ACC112 (cell line): ENCODE measurements around the gene ZSCAN32.

Source experiments
- H2AFZ ChIP-seq: fragments of 200-600 bp; sonication (generic); one replicate; pipeline ENCODE4 v1.6.0; 2017; ENCODE audit warnings: antibody characterized with exemption, low read length; ENCODE audit not compliant: unreplicated experiment
- H3K27ac ChIP-seq: fragments of 200-600 bp; sonication (generic); 2 replicates; pipeline ENCODE4 v1.5.1; 2014; ENCODE audit warnings: low read depth, mild to moderate bottlenecking, antibody characterized with exemption, low read length, moderate library complexity
- H3K27me3 ChIP-seq: fragments of 200-600 bp; sonication (generic); 2 replicates; pipeline ENCODE4 v1.6.1; 2014; ENCODE audit warnings: mild to moderate bottlenecking, antibody characterized with exemption, low read length, moderate library complexity, mixed read lengths; ENCODE audit not compliant: insufficient read depth
- H3K36me3 ChIP-seq: fragments of 200-600 bp; sonication (generic); 2 replicates; pipeline ENCODE4 v1.6.1; 2016; ENCODE audit warnings: mild to moderate bottlenecking, antibody characterized with exemption, low read length, moderate library complexity, mixed read lengths; ENCODE audit not compliant: insufficient read depth
- H3K4me1 ChIP-seq: fragments of 200-600 bp; sonication (generic); one replicate; pipeline ENCODE4 v1.6.1; 2016; ENCODE audit warnings: low read length, mixed read lengths; ENCODE audit not compliant: insufficient read depth, unreplicated experiment, control insufficient read depth
- H3K4me3 ChIP-seq: fragments of 200-600 bp; sonication (generic); 2 replicates; pipeline ENCODE4 v1.5.1; 2014; ENCODE audit warnings: mild to moderate bottlenecking, low read depth, low read length
- H3K79me2 ChIP-seq: fragments of 200-600 bp; sonication (generic); one replicate; pipeline ENCODE4 v1.6.0; 2016; ENCODE audit warnings: low read length; ENCODE audit not compliant: control insufficient read depth, unreplicated experiment, insufficient read depth

Gene ZSCAN32

DNA sequence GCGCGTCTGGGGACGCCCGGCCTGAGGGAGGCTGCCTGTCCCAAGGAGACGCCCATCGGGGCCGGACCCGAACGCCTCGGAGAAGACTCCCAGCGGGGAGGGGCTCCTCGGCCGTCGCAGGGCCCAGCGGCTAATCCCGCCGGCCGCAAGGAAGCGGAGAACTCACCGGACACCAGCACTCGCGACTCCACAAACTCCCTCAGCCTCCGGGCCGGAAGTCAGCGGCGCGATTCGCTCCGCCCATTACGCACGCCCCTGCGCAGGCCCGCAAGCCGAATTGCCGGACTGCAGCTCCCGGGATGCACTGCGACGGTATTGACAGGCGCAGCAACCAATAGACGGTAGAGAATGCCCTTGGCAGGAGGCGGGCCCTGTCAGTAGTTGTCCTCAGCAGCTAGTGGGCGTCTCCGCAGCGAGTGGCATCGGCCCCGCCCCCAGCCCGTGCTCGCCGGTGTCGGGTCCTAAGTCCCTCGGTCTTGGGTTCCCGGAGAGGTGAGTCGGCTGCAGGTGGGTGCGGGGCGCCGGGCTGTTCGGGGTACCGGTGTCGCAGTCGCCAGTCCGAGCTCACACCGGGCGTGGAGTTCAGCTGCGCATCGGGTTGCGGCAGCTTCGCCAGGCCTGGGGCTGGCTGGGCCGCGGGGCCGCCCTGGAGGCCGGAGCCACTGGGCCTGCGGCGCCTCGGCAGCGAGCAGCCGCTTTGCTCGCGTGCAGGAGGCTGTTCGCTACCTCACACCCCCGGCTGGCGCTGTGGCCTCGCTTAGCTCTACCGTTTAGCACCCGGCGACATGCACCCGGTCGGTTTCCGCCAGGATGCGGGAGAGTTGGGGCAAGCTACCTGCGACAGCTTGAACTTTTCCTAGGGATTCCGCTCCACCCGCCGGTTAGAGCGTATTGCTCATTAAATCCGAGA lies at the start of gene ZSCAN32, which contains the start of gene ZNF174:
ZSCAN32 (minus strand) TSS at position 226 of the 910 bp plus-strand sequence. CDS start 3,447 bp downstream, outside the sequence.
ZNF174 (plus strand) TSS at position 437 of the 910 bp plus-strand sequence. CDS start 790 bp downstream, outside the sequence.
- Histone ChIP-seq H3K27me3 (no peaks in the 10 kb centered on the region), H3K4me1 (peaks cover 2% of the 10 kb centered on the region), H3K4me3 (peak within 1 kb of the TSS; percentile 99), H3K36me3 (peaks cover 60% of the 10 kb centered on the region), H2AFZ (peak within 1 kb of the TSS; percentile 98), H3K27ac (peak within 1 kb of the TSS; percentile 41), H3K79me2 (peaks cover 29% of the 10 kb centered on the region)

- peak overlapping the region; percentile 87 for H3K4me3 ChIP-seq
- H3K36me3 ChIP-seq = peaks cover 21% of the 10 kb centered on the region
- H3K4me1 ChIP-seq = peaks cover 6% of the 10 kb centered on the region
- no peaks in the 10 kb centered on the region for H3K27me3 ChIP-seq
- peak overlapping the region; percentile 84 for H3K27ac ChIP-seq
- peaks cover 36% of the 10 kb centered on the region for H3K79me2 ChIP-seq
- H2AFZ ChIP-seq = peak overlapping the region; percentile 3
Observed at GRCh38 chr16:3444032-3444388, 43.2 kb upstream of the ZSCAN32 start.

DNA sequence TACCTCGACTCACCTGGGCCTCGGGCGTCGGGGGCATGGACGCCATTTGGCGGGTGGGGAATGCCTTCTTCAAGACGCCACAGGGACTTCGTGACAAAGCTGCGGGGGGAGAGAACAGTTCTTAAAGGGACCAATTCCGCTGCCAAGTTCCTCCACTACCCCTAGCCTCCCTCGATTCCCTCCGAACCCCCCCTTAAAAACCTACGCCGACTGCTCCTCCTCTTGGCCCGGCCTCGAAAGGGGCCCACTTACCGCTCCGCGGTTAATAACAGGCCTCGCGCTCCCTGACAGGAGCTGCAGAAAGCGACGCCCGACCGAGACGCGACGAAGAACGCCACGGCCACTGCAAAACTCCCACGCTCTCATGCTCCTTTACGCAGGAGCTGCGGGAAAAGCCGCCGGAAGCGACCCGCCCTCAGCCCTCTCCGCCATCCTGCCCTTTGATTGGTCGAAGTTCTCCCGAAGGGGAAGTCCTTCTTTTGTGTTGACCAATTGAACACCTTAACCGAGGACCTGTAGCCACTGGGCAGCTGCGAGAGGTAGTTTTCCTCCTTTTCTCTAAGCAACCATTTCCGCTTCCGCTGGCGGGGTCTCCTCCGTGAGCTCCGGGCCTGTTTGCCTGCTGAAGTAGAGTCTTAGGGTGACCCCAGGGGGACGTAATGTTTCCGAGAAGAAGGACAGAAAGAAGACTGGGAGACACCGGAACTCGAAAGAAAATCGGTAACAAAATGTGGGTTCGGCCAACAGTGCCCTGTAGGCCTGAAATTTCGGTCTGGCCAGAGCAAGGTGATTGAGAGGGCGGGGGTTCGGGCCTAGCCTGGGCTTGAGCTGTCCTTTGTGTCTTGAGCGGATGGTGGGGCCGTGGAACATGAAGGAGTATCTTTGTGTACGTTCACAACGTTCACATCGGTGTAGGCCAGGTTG lies 42.6 kb upstream of the ZSCAN32 start, which contains the start of the genes NAA60 and ZNF597:
NAA60 (plus strand) TSS at position 573 of the 924 bp plus-strand sequence. CDS start 32,548 bp downstream, outside the sequence.
ZNF597 (minus strand) TSS at position 397 of the 924 bp plus-strand sequence; CDS start at position 46, 351 bp downstream.
- Histone ChIP-seq H3K36me3 (peaks cover 16% of the 10 kb centered on the region), H3K27ac (peak within 1 kb of the TSS; percentile 84), H3K4me1 (peaks cover 6% of the 10 kb centered on the region), H2AFZ (peak within 1 kb of the TSS; percentile 59), H3K79me2 (peaks cover 36% of the 10 kb centered on the region), H3K27me3 (no peaks in the 10 kb centered on the region), H3K4me3 (peak within 1 kb of the TSS; percentile 87)

GRCh38 chr16:3439637-3440036 lies 38.8 kb upstream of the ZSCAN32 start:
- Histone ChIP-seq H2AFZ (no peak overlapping the region), H3K27me3 (peaks cover 22% of the 10 kb centered on the region), H3K79me2 (peaks cover 17% of the 10 kb centered on the region), H3K36me3 (peaks cover 9% of the 10 kb centered on the region), H3K4me1 (peaks cover 3% of the 10 kb centered on the region), H3K27ac (no peak overlapping the region), H3K4me3 (no peak overlapping the region)

DNA sequence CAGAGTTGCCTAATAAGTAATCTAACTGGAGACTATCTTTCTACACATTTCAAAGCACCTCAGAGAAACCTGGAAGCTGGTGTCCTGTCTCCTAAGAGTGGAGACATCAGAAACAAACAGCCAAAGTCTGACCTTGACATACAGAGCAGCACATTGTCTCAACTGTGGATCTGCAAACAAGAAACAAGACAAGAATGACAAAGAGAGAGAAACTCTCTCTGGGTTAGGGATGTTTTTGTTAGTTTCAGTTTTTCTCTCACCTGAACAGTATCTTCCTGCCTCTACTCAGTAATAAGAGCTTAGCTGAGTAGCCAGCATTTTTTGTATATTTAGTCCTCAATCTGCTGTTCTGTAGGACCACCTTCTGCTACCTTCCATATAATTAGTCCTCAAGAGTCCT lies 33.6 kb upstream of the ZSCAN32 start:
- H2AFZ ChIP-seq = no peak overlapping the region
- H3K27ac ChIP-seq = no peak overlapping the region
- no peaks in the 10 kb centered on the region for H3K36me3 ChIP-seq

GRCh38 chr16:3431779-3432219 lies 31.0 kb upstream of the ZSCAN32 start:
- Histone ChIP-seq H2AFZ (no peak overlapping the region), H3K36me3 (no peaks in the 10 kb centered on the region), H3K27ac (no peak overlapping the region), H3K4me1 (no peaks in the 10 kb centered on the region), H3K27me3 (peaks cover 22% of the 10 kb centered on the region), H3K79me2 (no peaks in the 10 kb centered on the region), H3K4me3 (no peak overlapping the region)

More for the DNA sequence above, 33.6 kb upstream of the ZSCAN32 start:
- Histone ChIP-seq H3K4me3 (no peak overlapping the region), H3K79me2 (no peaks in the 10 kb centered on the region), H3K4me1 (no peaks in the 10 kb centered on the region), H3K27me3 (peaks cover 25% of the 10 kb centered on the region)

GRCh38 chr16:3413730-3414379 lies 13.1 kb upstream of the ZSCAN32 start:
- H2AFZ ChIP-seq = no peak overlapping the region
- no peak overlapping the region for H3K27ac ChIP-seq
- H3K4me3 ChIP-seq = no peak overlapping the region
- H3K36me3 ChIP-seq = peaks cover 2% of the 10 kb centered on the region; the same call in 1 of the 2 replicates
- no peaks in the 10 kb centered on the region for H3K79me2 ChIP-seq
- no peaks in the 10 kb centered on the region for H3K4me1 ChIP-seq
- no peaks in the 10 kb centered on the region for H3K27me3 ChIP-seq

DNA sequence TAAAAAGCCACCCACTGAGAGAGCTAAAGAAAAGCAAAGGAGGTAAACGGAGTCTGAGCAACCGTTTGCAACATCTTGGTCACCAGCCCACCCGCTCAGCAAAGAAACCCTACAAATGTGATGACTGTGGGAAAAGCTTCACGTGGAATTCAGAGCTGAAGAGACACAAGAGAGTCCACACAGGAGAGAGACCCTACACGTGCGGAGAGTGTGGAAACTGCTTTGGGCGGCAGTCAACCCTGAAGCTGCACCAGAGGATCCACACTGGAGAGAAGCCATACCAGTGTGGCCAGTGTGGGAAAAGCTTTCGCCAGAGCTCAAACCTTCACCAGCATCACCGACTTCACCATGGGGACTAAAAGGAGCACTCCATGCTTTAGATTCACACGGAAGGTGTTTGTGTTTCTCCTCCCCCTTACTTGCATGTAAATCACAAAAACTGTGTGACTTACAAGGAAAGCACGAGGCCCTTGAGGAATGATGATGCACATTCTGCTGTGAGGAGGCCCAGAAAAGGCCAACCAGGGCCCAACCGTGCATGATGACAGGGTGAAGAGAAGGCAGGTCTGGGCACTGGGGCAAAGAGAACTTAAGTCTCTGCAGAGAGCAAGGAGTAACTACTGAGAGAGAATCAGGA lies 7.9 kb upstream of the ZSCAN32 start:
- H3K4me3 ChIP-seq = no peak overlapping the region
- peaks cover 52% of the 10 kb centered on the region for H3K36me3 ChIP-seq
- no peaks in the 10 kb centered on the region for H3K27me3 ChIP-seq
- H3K27ac ChIP-seq = no peak overlapping the region
- H3K79me2 ChIP-seq = peaks cover 2% of the 10 kb centered on the region
- H2AFZ ChIP-seq = no peak overlapping the region
- no peaks in the 10 kb centered on the region for H3K4me1 ChIP-seq

DNA sequence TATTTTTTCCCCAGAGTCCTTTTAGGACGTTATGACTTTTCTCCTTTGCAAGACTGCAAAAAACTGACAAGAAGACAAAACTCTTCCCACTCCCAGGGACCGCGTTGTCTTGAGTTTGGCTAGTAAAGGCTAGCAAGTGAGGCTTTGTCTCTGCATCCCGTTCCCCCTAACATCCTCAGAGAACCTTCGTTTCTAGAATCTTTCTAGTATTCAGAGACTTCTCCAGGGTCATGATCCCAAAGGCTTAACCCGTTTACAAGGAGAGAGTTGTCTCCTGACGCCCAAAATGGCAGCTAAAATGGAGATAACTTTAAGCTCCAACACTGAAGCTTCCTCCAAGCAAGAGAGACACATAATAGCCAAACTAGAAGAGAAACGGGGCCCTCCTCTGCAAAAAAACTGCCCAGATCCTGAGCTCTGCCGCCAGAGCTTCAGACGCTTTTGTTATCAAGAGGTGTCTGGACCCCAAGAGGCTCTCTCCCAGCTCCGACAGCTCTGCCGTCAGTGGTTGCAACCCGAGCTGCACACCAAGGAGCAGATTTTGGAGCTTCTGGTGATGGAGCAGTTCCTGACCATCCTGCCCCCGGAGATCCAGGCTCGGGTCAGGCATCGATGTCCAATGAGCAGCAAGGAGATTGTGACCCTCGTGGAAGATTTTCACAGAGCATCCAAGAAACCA lies 1.1 kb upstream of the ZSCAN32 start:
- Histone ChIP-seq H3K27ac (peak overlapping the region; percentile 13; the same call in 1 of the 2 replicates), H2AFZ (peak overlapping the region; percentile 96), H3K4me1 (peaks cover 2% of the 10 kb centered on the region), H3K79me2 (peaks cover 27% of the 10 kb centered on the region), H3K27me3 (no peaks in the 10 kb centered on the region), H3K36me3 (peaks cover 60% of the 10 kb centered on the region), H3K4me3 (peak overlapping the region; percentile 99)
